Endodermal cell (in vitro differentiated cells): Measurements from ENCODE around the gene MAP2K3. TPM values are rescaled to one million over a fixed set of nuclear protein-coding genes. Genes with fewer than 3 reads are reported as not detected.

ENCODE experiments used
- DNase-seq: peaks from one replicate; pipeline ENCODE4 v3.0.0-alpha.2; 2017
- H3K27ac ChIP-seq: 2 replicates; pipeline ENCODE4 v1.5.1; 2013; ENCODE audit warnings: mild to moderate bottlenecking, low read depth, low read length, moderate library complexity
- H3K27me3 ChIP-seq: 2 replicates; pipeline ENCODE4 v1.6.1; 2013; ENCODE audit warnings: mild to moderate bottlenecking, low read length, moderate library complexity; ENCODE audit not compliant: insufficient read depth, control insufficient read depth, poor library complexity, severe bottlenecking
- H3K36me3 ChIP-seq: 2 replicates; pipeline ENCODE4 v1.7.0; 2013; ENCODE audit warnings: mild to moderate bottlenecking, low read length, moderate library complexity; ENCODE audit not compliant: control insufficient read depth, insufficient read depth
- H3K4me1 ChIP-seq: one replicate; pipeline ENCODE4 v1.7.0; 2013; ENCODE audit warnings: low read length; ENCODE audit not compliant: control insufficient read depth, insufficient read depth
- H3K4me3 ChIP-seq: 2 replicates; pipeline ENCODE4 v1.5.1; 2013; ENCODE audit warnings: mild to moderate bottlenecking, low read length, moderate library complexity
- H3K9ac ChIP-seq: 2 replicates; pipeline ENCODE4 v1.6.1; 2013; ENCODE audit warnings: mild to moderate bottlenecking, low read length, moderate library complexity; ENCODE audit not compliant: poor library complexity, severe bottlenecking; ENCODE audit errors: extremely low read depth
- H3K9me3 ChIP-seq: 2 replicates; pipeline ENCODE4 v1.6.1; 2013; ENCODE audit warnings: mild to moderate bottlenecking, low read length, moderate library complexity; ENCODE audit not compliant: control insufficient read depth
- H3K27ac Mint-ChIP-seq: 2 replicates; pipeline ENCODE4 v1.8.0; 2020; ENCODE audit warnings: mixed read lengths
- H3K27me3 Mint-ChIP-seq: 2 replicates; pipeline ENCODE4 v1.8.0; 2021; ENCODE audit warnings: mild to moderate bottlenecking, mixed read lengths; ENCODE audit not compliant: insufficient read depth
- H3K36me3 Mint-ChIP-seq: 2 replicates; pipeline ENCODE4 v1.8.0; 2020; ENCODE audit warnings: low read depth, mixed read lengths
- H3K4me1 Mint-ChIP-seq: 2 replicates; pipeline ENCODE4 v1.8.0; 2020; ENCODE audit warnings: mixed read lengths
- H3K4me3 Mint-ChIP-seq: 2 replicates; pipeline ENCODE4 v1.8.0; 2020; ENCODE audit warnings: mild to moderate bottlenecking, moderate library complexity, mixed read lengths
- H3K9me3 Mint-ChIP-seq: 2 replicates; pipeline ENCODE4 v1.8.0; 2020; ENCODE audit warnings: mild to moderate bottlenecking, mixed read lengths
- CTCF ChIP-seq: fragments of 200-600 bp; sonication (generic); conservative IDR thresholded peaks from 2 replicates; pipeline ENCODE4 v1.5.0; 2021; ENCODE audit warnings: antibody characterized with exemption, mild to moderate bottlenecking
- WGBS, 2 experiments: methylation state at CpG; one replicate each; pipeline versions ENCODE4 v1.1.5 to v1.1.7; 2013; ENCODE audit warnings: missing lambda C conversion rate in 2 of 2, mixed read lengths in 1 of 2; ENCODE audit not compliant: insufficient coverage in 1 of 2, insufficient read length in 1 of 2; 5-methylcytosine and 5-hydroxymethylcytosine counted together
- total RNA-seq, 2 donors: library from RNA; stranded (reverse); fragmentation: NEBNext Ultra II Directional in 1 of 2; extraction: Animal tissue kit (Norgen Biotek cat#: 25700) in 1 of 2; gene quantifications; 2 replicates in 1 of 2; 3 replicates in 1 of 2; pipeline ENCODE4 v1.2.1, GENCODE V29; 2021

Gene MAP2K3
- total RNA-seq, 2 donors from 2014 or later: 31.6 to 37.6 TPM

- Histone ChIP-seq H3K4me1 (peaks cover 17% of the 10 kb centered on the region), H3K4me3 (no peak overlapping the region), H3K27me3 (no peaks in the 10 kb centered on the region), H3K9ac (no peak overlapping the region), H3K27ac (no peak overlapping the region), H3K36me3 (no peaks in the 10 kb centered on the region), H3K9me3 (no peaks in the 10 kb centered on the region)
- TF ChIP-seq CTCF: no peak
- Mint-ChIP-seq H3K36me3 (no peaks in the 10 kb centered on the region), H3K27ac (no peak overlapping the region), H3K9me3 (no peaks in the 10 kb centered on the region), H3K4me3 (no peak overlapping the region), H3K4me1 (peaks cover 19% of the 10 kb centered on the region), H3K27me3 (peaks cover 26% of the 10 kb centered on the region)
- DNase-seq: no peak
- 87 to 91% methylated on average over 4 to 9 of the region's 9 CpGs for WGBS, 2 experiments
Observed at GRCh38 chr17:21363776-21364642, 79.5 kb downstream of the MAP2K3 start.

Other genes starting within 250 kb of the MAP2K3 start
- gene USP22, start 241.7 kb upstream of the MAP2K3 start, total RNA-seq: 100 to 1,000 TPM; 379 to 396 TPM
- 10 to 100 TPM; 20.8 to 24.2 TPM for gene DHRS7B, start 157.7 kb upstream of the MAP2K3 start, total RNA-seq
- gene TMEM11, start 70.5 kb upstream of the MAP2K3 start, total RNA-seq: 10 to 100 TPM; 26.3 to 28.0 TPM
- 10 to 100 TPM; 12.2 to 17.2 TPM for gene NATD1, start 31.3 kb upstream of the MAP2K3 start, total RNA-seq
- 1 to 10 TPM; 2.3 to 2.6 TPM for gene KCNJ12, start 91.6 kb downstream of the MAP2K3 start, total RNA-seq